IPS-15b (cell line): Measurements from ENCODE around the gene MAP2.
A peak's percentile ranks its signal among the peaks of the same experiment; 100 is the strongest.

Source experiments
- H3K27me3 ChIP-seq: one replicate; pipeline ENCODE4 v1.6.1; 2013; ENCODE audit warnings: low read length; ENCODE audit not compliant: control insufficient read depth, insufficient read depth
- H3K36me3 ChIP-seq: one replicate; pipeline ENCODE4 v1.6.1; 2013; ENCODE audit warnings: low read length; ENCODE audit not compliant: control insufficient read depth, insufficient read depth
- H3K4me1 ChIP-seq: one replicate; pipeline ENCODE4 v1.6.1; 2013; ENCODE audit warnings: mild to moderate bottlenecking, low read length; ENCODE audit not compliant: control insufficient read depth, insufficient read depth
- H3K4me3 ChIP-seq: one replicate; pipeline ENCODE4 v1.5.1; 2013; ENCODE audit warnings: low read depth, low read length
- H3K9ac ChIP-seq: one replicate; pipeline ENCODE4 v1.6.1; 2013; ENCODE audit warnings: low read depth, mild to moderate bottlenecking, low read length
- H3K9me3 ChIP-seq: one replicate; pipeline ENCODE4 v1.6.1; 2013; ENCODE audit warnings: mild to moderate bottlenecking, low read length; ENCODE audit not compliant: control insufficient read depth, insufficient read depth

MAP2 gene

GRCh38 chr2:209642146-209642820 lies 218.4 kb downstream of the MAP2 start:
- H3K4me1 ChIP-seq, result no peaks in the 10 kb centered on the region
- no peaks in the 10 kb centered on the region for H3K27me3 ChIP-seq
- H3K4me3 ChIP-seq, result no peak overlapping the region
- no peak overlapping the region for H3K9ac ChIP-seq
- H3K9me3 ChIP-seq, result no peaks in the 10 kb centered on the region
- H3K36me3 ChIP-seq, result no peaks in the 10 kb centered on the region

- no peak overlapping the region for H3K4me3 ChIP-seq
- H3K4me1 ChIP-seq, result no peaks in the 10 kb centered on the region
- no peaks in the 10 kb centered on the region for H3K9me3 ChIP-seq
- H3K9ac ChIP-seq, result no peak overlapping the region
- no peaks in the 10 kb centered on the region for H3K27me3 ChIP-seq
- no peaks in the 10 kb centered on the region for H3K36me3 ChIP-seq
Measured at GRCh38 chr2:209644842-209645241, 221.0 kb downstream of the MAP2 start.

GRCh38 chr2:209648714-209649113 lies 224.9 kb downstream of the MAP2 start:
- Histone ChIP-seq H3K4me1 (peaks cover 4% of the 10 kb centered on the region), H3K27me3 (no peaks in the 10 kb centered on the region), H3K9ac (no peak overlapping the region), H3K36me3 (no peaks in the 10 kb centered on the region), H3K9me3 (no peaks in the 10 kb centered on the region), H3K4me3 (no peak overlapping the region)

GRCh38 chr2:209653134-209653533 lies 229.3 kb downstream of the MAP2 start:
- no peaks in the 10 kb centered on the region for H3K9me3 ChIP-seq
- H3K36me3 ChIP-seq, result no peaks in the 10 kb centered on the region
- no peaks in the 10 kb centered on the region for H3K27me3 ChIP-seq
- H3K4me3 ChIP-seq, result no peak overlapping the region
- H3K4me1 ChIP-seq, result peaks cover 4% of the 10 kb centered on the region
- no peak overlapping the region for H3K9ac ChIP-seq

- Histone ChIP-seq H3K9ac (no peak overlapping the region), H3K4me1 (peaks cover 5% of the 10 kb centered on the region), H3K27me3 (no peaks in the 10 kb centered on the region), H3K4me3 (peak overlapping the region; percentile 21), H3K9me3 (no peaks in the 10 kb centered on the region), H3K36me3 (no peaks in the 10 kb centered on the region)
Measured at GRCh38 chr2:209661286-209661894, 237.5 kb downstream of the MAP2 start.

DNA sequence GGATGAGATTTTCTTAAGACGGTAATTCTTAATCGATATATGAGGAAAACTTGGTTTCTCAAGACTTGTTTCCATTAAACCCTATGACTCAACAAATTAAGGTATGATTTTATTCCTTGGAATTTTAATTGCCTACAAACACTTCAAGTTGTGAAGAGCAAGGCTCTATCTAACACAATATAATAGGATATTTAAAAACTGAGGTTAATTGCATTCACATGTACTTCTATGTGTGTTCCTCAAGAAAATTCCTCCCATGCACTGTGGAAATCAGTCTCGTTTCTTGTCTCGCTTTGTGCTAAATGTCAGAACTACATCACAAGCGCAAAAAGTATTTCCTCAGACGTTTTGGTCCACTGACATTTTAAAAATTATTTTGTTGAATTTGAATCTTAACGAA lies 238.2 kb downstream of the MAP2 start:
- Histone ChIP-seq H3K4me3 (no peak overlapping the region), H3K4me1 (peaks cover 6% of the 10 kb centered on the region), H3K27me3 (no peaks in the 10 kb centered on the region), H3K36me3 (no peaks in the 10 kb centered on the region), H3K9ac (no peak overlapping the region), H3K9me3 (no peaks in the 10 kb centered on the region)

GRCh38 chr2:209663139-209663538 lies 239.3 kb downstream of the MAP2 start:
- H3K4me3 ChIP-seq, result no peak overlapping the region

DNA sequence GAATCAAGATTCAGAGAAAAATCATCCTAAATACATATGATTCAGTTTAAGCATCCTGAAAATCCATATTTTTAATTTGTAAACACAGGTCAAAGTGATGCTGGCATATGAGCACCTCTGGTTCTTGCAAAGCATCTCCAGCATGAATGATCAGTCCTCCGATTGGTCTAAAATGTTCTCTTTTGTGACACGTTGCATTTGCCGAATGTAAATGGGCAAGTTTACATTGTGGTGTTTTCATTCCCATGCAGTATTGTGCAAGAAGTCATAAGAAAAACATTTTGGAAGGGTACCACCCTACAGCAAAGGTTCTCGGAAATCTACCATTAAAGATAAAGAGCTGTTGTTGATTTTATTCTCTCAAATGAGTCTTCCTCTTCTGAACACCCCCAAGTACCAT lies 239.8 kb downstream of the MAP2 start:
- H3K9ac ChIP-seq, result no peak overlapping the region
- peaks cover 6% of the 10 kb centered on the region for H3K4me1 ChIP-seq
- H3K9me3 ChIP-seq, result no peaks in the 10 kb centered on the region
- H3K4me3 ChIP-seq, result no peak overlapping the region
- H3K36me3 ChIP-seq, result no peaks in the 10 kb centered on the region
- no peaks in the 10 kb centered on the region for H3K27me3 ChIP-seq

More at GRCh38 chr2:209663139-209663538, 239.3 kb downstream of the MAP2 start:
- no peak overlapping the region for H3K9ac ChIP-seq
- no peaks in the 10 kb centered on the region for H3K9me3 ChIP-seq
- no peaks in the 10 kb centered on the region for H3K27me3 ChIP-seq
- no peaks in the 10 kb centered on the region for H3K36me3 ChIP-seq
- peaks cover 6% of the 10 kb centered on the region for H3K4me1 ChIP-seq

DNA sequence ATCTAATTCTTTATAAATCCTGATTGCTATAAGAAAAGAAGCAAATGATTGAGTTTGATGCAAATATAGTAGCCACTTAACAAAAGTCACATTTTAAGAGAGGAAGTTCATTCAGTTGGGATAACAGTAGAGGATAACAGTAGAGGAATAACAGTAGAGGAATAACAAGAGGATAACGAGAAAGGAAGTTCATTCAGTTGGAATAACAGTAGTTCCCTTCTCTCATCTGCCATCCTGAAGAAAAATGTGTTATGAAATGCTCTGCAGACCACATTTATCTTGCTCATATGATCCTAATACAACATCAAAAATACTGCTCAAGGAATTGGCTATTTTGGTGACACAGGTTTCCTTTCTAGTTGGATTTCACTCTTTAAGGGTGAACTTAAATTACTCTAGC lies 242.4 kb downstream of the MAP2 start:
- Histone ChIP-seq H3K4me1 (peaks cover 6% of the 10 kb centered on the region), H3K36me3 (no peaks in the 10 kb centered on the region), H3K9ac (no peak overlapping the region), H3K27me3 (no peaks in the 10 kb centered on the region), H3K4me3 (no peak overlapping the region), H3K9me3 (no peaks in the 10 kb centered on the region)

DNA sequence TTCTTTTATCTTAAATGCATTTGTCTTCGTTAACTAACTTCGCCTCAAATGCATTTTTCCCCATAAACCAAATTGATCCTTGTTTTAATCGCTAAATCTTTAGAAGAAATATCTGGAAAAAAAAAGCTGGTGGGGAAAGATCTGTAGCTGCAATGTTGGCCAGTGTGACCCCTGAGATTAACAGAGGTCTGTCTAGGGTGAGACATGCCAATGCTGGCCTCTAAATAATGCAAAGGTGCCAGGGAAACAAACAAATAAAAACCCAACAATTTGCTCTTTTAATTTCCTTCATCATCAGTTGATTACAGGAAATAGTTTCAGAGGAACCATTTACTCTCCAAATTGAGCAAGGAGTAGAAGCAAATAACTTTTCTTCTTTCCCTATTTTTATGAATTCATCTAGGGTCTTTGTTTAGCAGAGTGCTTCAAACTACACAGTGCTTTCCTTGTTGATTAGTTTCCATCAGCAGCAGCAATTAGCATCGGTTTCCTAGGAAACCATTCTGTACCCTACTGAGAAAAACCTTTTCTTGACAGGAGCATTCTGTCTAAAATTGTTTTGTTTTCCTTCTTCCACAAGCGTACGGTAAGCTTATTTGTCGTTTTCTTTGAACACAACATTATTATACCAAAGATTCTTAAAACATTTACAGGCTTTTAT lies 247.3 kb downstream of the MAP2 start:
- H3K4me1 ChIP-seq, result peaks cover 6% of the 10 kb centered on the region

DNA sequence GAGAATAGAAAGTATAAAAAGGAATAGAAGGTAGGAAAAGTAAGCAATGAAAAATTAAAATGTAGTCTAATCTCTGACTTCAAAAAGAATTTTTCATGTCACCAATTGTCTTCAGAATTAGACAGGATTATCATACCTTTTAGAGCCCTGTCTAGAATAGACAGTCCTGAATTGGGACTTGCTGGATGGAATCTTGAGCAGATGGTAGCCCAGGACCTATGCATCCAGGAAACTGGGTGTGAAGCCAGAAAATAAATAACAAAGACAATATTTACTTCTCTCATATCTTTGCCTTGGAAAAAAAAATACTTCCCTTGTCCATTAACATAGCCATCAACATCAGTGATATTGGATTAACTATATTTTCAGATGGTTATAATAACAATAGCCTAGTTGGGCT lies 250.0 kb downstream of the MAP2 start:
- no peaks in the 10 kb centered on the region for H3K36me3 ChIP-seq
- no peaks in the 10 kb centered on the region for H3K27me3 ChIP-seq
- H3K4me3 ChIP-seq, result no peak overlapping the region
- H3K9ac ChIP-seq, result no peak overlapping the region
- H3K9me3 ChIP-seq, result no peaks in the 10 kb centered on the region
- peaks cover 3% of the 10 kb centered on the region for H3K4me1 ChIP-seq

More for the DNA sequence above, 247.3 kb downstream of the MAP2 start:
- no peak overlapping the region for H3K9ac ChIP-seq
- no peaks in the 10 kb centered on the region for H3K36me3 ChIP-seq
- H3K9me3 ChIP-seq, result no peaks in the 10 kb centered on the region
- H3K4me3 ChIP-seq, result no peak overlapping the region
- H3K27me3 ChIP-seq, result no peaks in the 10 kb centered on the region

DNA sequence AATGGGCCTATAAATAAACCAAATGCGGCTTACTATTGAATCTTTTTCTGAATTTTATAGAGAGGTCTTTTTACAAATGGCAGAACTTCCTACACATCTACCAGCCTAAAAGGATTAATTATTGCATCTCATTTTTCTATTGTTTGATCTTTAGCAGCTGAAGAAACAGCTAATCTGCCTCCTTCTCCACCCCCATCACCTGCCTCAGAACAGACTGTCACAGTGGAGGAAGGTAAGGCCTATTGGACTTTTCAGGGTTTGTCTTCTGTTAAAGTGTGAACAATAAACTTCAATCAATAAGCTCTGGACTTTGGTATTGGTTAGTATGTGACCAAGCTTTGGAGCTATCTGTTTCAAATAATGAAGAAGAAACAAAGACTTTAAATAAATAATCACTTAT lies 256.7 kb downstream of the MAP2 start:
- no peaks in the 10 kb centered on the region for H3K9me3 ChIP-seq
- H3K4me1 ChIP-seq, result no peaks in the 10 kb centered on the region
- H3K9ac ChIP-seq, result no peak overlapping the region
- no peak overlapping the region for H3K4me3 ChIP-seq
- H3K27me3 ChIP-seq, result no peaks in the 10 kb centered on the region
- H3K36me3 ChIP-seq, result no peaks in the 10 kb centered on the region
